Brain microvascular endothelial cell (primary cell): ENCODE measurements around the gene PARVB.

Experiments
- DNase-seq: peaks from one replicate; pipeline ENCODE4 v3.0.0-alpha.2; 2020
- H3K27ac ChIP-seq: fragments of 250-450 bp; sonication (Bioruptor Pico); 2 replicates; pipeline ENCODE4 v1.5.1; 2020; ENCODE audit warnings: mild to moderate bottlenecking, moderate library complexity
- H3K27me3 ChIP-seq: fragments of 250-450 bp; sonication (Bioruptor Pico); replicated peaks from 2 replicates; pipeline ENCODE4 v1.5.1; 2020; ENCODE audit warnings: mild to moderate bottlenecking
- H3K36me3 ChIP-seq: fragments of 250-450 bp; sonication (Bioruptor Pico); replicated peaks from 2 replicates; pipeline ENCODE4 v1.5.1; 2020; ENCODE audit warnings: mild to moderate bottlenecking
- H3K4me3 ChIP-seq: 2 replicates; pipeline ENCODE4 v1.5.1; 2011; ENCODE audit warnings: low read depth, mild to moderate bottlenecking, control low read depth, low read length, moderate library complexity
- CTCF ChIP-seq: IDR thresholded peaks from 2 replicates; pipeline ENCODE4 v1.5.1; 2011; ENCODE audit warnings: low read depth, mild to moderate bottlenecking, moderate library complexity, low read length, control low read depth, inconsistent platforms; ENCODE audit errors: missing control alignments
- in situ Hi-C: cut with HindIII; loops from 2 replicates; pipeline ENCODE4 v1.10.0; 2017; ENCODE audit warnings: low sequenced_read_pairs, low pct_ligation_motif_present

Gene PARVB

GRCh38 chr22:44159221-44159620 lies 135.1 kb downstream of the PARVB start:
- in situ Hi-C loops, result no loop called here
- TF ChIP-seq CTCF, result no peak
- Histone ChIP-seq H3K4me3 (no peak overlapping the region), H3K27me3 (no peaks in the 10 kb centered on the region), H3K27ac (no peak overlapping the region), H3K36me3 (no peaks in the 10 kb centered on the region)
- no peak for DNase-seq

GRCh38 chr22:44159811-44160210 lies 135.7 kb downstream of the PARVB start:
- no peaks in the 10 kb centered on the region for H3K36me3 ChIP-seq
- in situ Hi-C loops, result no loop called here

DNA sequence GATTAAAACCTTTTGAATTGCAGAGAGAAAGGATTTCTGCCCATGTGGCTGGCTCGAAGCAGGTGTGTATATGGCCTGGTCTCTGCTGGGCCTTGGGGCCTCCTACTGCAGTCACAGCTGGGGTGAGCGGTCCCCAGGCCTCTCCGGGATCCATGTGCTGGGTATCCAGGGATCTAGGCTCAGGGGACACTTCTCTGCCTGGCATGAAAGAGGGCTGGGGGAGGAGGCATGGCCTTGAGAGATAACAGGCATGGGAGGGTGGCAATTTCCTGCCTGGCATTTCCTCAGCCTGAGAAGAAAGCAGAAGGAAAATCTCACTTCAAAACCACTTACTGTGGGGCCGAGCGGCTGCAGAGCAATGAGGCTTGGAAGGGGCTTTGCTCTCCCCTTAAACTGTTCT lies 136.3 kb downstream of the PARVB start:
- Histone ChIP-seq H3K27me3 (no peaks in the 10 kb centered on the region), H3K27ac (no peak overlapping the region), H3K4me3 (no peak overlapping the region), H3K36me3 (no peaks in the 10 kb centered on the region)
- in situ Hi-C loops, result no loop called here
- TF ChIP-seq CTCF, result no peak
- no peak for DNase-seq

More at GRCh38 chr22:44159811-44160210, 135.7 kb downstream of the PARVB start:
- no peak overlapping the region for H3K4me3 ChIP-seq
- H3K27me3 ChIP-seq, result no peaks in the 10 kb centered on the region
- H3K27ac ChIP-seq, result no peak overlapping the region
- TF ChIP-seq CTCF, result no peak
- no peak for DNase-seq

DNA sequence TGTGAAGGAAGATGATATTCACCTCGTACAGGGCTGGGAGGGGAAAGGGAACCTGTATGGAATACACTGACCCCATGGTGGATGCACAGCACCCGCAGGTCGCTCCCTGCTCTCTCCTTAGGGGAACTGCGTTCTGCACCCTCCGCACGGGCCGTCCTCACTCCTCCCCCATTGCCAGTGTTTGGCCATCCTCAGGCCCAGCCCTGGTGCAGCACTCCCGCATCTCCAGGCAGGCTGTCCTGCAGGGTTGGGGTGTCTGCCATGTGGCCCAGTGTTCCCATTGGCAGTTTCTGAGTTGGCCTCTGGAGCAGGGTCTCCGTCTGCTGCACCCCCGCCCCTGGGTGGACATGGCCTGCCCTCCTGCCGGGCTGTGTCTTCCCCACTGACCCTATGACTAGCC lies 137.6 kb downstream of the PARVB start:
- no peak for TF ChIP-seq CTCF
- Histone ChIP-seq H3K4me3 (no peak overlapping the region), H3K36me3 (no peaks in the 10 kb centered on the region), H3K27me3 (no peaks in the 10 kb centered on the region), H3K27ac (no peak overlapping the region)
- in situ Hi-C loops, result no loop called here
- no peak for DNase-seq

DNA sequence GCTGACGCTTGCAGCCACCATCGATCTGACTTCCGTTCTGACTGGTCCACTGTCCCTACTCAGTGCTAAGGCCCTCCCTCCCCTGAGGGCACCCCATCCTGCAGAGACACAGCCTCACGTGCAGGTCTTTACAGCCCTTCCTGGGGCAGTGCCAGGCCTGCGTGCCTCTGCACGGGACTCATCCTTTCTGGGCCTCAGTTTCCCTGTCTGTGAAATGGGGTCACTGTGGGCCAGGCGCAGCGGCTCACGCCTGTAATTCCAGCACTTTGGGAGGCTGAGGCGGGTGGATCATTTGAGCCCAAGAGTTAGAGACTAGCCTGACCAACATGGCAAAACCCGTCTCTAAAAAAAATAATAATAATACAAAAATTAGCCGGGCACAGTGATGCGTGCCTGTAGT lies 138.9 kb downstream of the PARVB start:
- in situ Hi-C loops, result no loop called here
- Histone ChIP-seq H3K27me3 (no peaks in the 10 kb centered on the region), H3K36me3 (no peaks in the 10 kb centered on the region), H3K4me3 (no peak overlapping the region), H3K27ac (no peak overlapping the region)
- no peak for DNase-seq
- TF ChIP-seq CTCF, result no peak

DNA sequence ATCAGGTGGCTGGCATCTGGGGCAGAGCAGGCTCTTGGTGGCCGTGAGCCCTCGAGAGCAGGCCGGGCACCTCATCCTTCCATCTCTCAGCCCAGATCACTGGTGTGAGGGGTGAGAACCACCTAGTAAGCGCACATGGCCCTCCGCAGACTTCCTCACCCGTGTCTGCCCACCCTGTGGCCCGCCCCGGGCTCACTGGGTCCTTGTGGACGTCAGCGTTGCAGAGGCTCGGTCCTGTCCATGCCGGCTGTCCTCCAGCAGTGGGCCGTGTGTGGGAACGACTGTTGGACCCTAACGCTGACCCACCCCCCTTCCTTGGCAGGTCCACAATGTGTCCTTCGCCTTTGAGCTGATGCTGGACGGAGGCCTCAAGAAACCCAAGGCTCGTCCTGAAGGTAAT lies 139.4 kb downstream of the PARVB start:
- H3K36me3 ChIP-seq, result no peaks in the 10 kb centered on the region
- DNase-seq, result no peak
- no peak overlapping the region for H3K27ac ChIP-seq
- H3K27me3 ChIP-seq, result no peaks in the 10 kb centered on the region
- H3K4me3 ChIP-seq, result no peak overlapping the region
- no peak for TF ChIP-seq CTCF
- in situ Hi-C loops, result no loop called here
